Neural progenitor cell (in vitro differentiated cells): Measurements from ENCODE around the gene MDGA2. TPM values are rescaled to one million over a fixed set of nuclear protein-coding genes. Genes with fewer than 3 reads are reported as not detected.

ENCODE experiments used
- DNase-seq: peaks from one replicate; pipeline ENCODE4 v3.0.0-alpha.2; 2016; ENCODE audit warnings: low spot score
- H2AFZ ChIP-seq: fragments of 200-600 bp; sonication (generic); replicated peaks from 2 replicates; pipeline ENCODE4 v1.6.1; 2016; ENCODE audit warnings: antibody characterized with exemption
- H3F3A ChIP-seq: fragments of 200-600 bp; sonication (generic); 2 replicates; pipeline ENCODE4 v1.6.1; 2016; ENCODE audit warnings: antibody characterized with exemption, low read depth
- H3K27ac ChIP-seq: fragments of 200-600 bp; sonication (generic); 2 replicates; pipeline ENCODE4 v1.5.1; 2016; ENCODE audit warnings: mild to moderate bottlenecking
- H3K27me3 ChIP-seq: fragments of 200-600 bp; sonication (generic); 2 replicates; pipeline ENCODE4 v1.6.1; 2016; ENCODE audit warnings: mild to moderate bottlenecking, moderate library complexity
- H3K36me3 ChIP-seq: fragments of 200-600 bp; sonication (generic); 2 replicates; pipeline ENCODE4 v1.5.1; 2016
- H3K4me1 ChIP-seq: fragments of 200-600 bp; sonication (generic); 2 replicates; pipeline ENCODE4 v1.6.1; 2016; ENCODE audit warnings: mixed run types
- H3K4me2 ChIP-seq: fragments of 200-600 bp; sonication (generic); 2 replicates; pipeline ENCODE4 v1.6.1; 2016
- H3K4me3 ChIP-seq: fragments of 200-600 bp; sonication (generic); 2 replicates; pipeline ENCODE4 v1.5.1; 2016
- H3K79me2 ChIP-seq: fragments of 200-600 bp; sonication (generic); 2 replicates; pipeline ENCODE4 v1.6.1; 2016; ENCODE audit warnings: low read depth
- H3K9ac ChIP-seq: fragments of 200-600 bp; sonication (generic); 2 replicates; pipeline ENCODE4 v1.6.1; 2016
- H3K9me3 ChIP-seq: fragments of 200-600 bp; sonication (generic); 2 replicates; pipeline ENCODE4 v1.5.1; 2016; ENCODE audit warnings: low read depth
- H4K20me1 ChIP-seq: fragments of 200-600 bp; sonication (generic); 2 replicates; pipeline ENCODE4 v1.6.1; 2016; ENCODE audit warnings: low read depth
- H3K27ac Mint-ChIP-seq: 3 replicates; pipeline ENCODE4 v1.8.0; 2021; ENCODE audit warnings: mixed read lengths
- H3K27me3 Mint-ChIP-seq: 2 replicates; pipeline ENCODE4 v1.8.0; 2022; ENCODE audit warnings: low read depth, mild to moderate bottlenecking, inconsistent platforms, moderate library complexity, mixed read lengths; ENCODE audit not compliant: insufficient read depth
- H3K36me3 Mint-ChIP-seq: 3 replicates; pipeline ENCODE4 v1.8.0; 2021; ENCODE audit warnings: mixed read lengths
- H3K4me1 Mint-ChIP-seq: 3 replicates; pipeline ENCODE4 v1.8.0; 2021; ENCODE audit warnings: mixed read lengths
- H3K4me3 Mint-ChIP-seq: 3 replicates; pipeline ENCODE4 v1.8.0; 2021; ENCODE audit warnings: mild to moderate bottlenecking, moderate library complexity, mixed read lengths
- H3K9me3 Mint-ChIP-seq: 3 replicates; pipeline ENCODE4 v1.8.0; 2020; ENCODE audit warnings: mixed read lengths
- EZH2 ChIP-seq: fragments of 200-600 bp; sonication (generic); IDR thresholded peaks from 2 replicates; pipeline ENCODE4 v1.6.1; 2017; ENCODE audit warnings: antibody characterized with exemption, mild to moderate bottlenecking, moderate library complexity
- EZH2phosphoT487 ChIP-seq: fragments of 200-600 bp; sonication (generic); IDR thresholded peaks from 2 replicates; pipeline ENCODE4 v1.6.1; 2017; ENCODE audit warnings: antibody characterized with exemption
- total RNA-seq: library from RNA; depleted of rRNA; stranded (reverse); fragments of >200 nt; gene quantifications from 2 replicates; pipeline ENCODE4 v1.2.3, GENCODE V29; 2015; ENCODE audit warnings: low replicate concordance
- TF ChIP-seq, protein P1 (sequence below): fragments of 200-600 bp; sonication (generic); IDR thresholded peaks from 2 replicates; pipeline ENCODE4 v1.5.1; 2017; ENCODE audit warnings: antibody characterized with exemption, mild to moderate bottlenecking

Gene MDGA2
- total RNA-seq, 1 donor from 2014 or later = 1.0 TPM

GRCh38 chr14:47270715-47271114 is 404.7 kb downstream of the MDGA2 start:
- no peak for DNase-seq
- no peak overlapping the region for H3K4me2 ChIP-seq
- no peaks in the 10 kb centered on the region for H3K9me3 ChIP-seq
- peak overlapping the region; percentile 72 for H2AFZ ChIP-seq
- Mint-ChIP-seq H3K4me3 (no peak overlapping the region), H3K4me1 (no peaks in the 10 kb centered on the region), H3K36me3 (no peaks in the 10 kb centered on the region), H3K9me3 (no peaks in the 10 kb centered on the region), H3K27me3 (no peaks in the 10 kb centered on the region), H3K27ac (no peak overlapping the region)
- no peaks in the 10 kb centered on the region for H3K27me3 ChIP-seq
- H3K9ac ChIP-seq = no peak overlapping the region
- H4K20me1 ChIP-seq = no peaks in the 10 kb centered on the region
- H3K4me3 ChIP-seq = no peak overlapping the region
- TF ChIP-seq EZH2 = no peak
- TF ChIP-seq, protein P1, sequence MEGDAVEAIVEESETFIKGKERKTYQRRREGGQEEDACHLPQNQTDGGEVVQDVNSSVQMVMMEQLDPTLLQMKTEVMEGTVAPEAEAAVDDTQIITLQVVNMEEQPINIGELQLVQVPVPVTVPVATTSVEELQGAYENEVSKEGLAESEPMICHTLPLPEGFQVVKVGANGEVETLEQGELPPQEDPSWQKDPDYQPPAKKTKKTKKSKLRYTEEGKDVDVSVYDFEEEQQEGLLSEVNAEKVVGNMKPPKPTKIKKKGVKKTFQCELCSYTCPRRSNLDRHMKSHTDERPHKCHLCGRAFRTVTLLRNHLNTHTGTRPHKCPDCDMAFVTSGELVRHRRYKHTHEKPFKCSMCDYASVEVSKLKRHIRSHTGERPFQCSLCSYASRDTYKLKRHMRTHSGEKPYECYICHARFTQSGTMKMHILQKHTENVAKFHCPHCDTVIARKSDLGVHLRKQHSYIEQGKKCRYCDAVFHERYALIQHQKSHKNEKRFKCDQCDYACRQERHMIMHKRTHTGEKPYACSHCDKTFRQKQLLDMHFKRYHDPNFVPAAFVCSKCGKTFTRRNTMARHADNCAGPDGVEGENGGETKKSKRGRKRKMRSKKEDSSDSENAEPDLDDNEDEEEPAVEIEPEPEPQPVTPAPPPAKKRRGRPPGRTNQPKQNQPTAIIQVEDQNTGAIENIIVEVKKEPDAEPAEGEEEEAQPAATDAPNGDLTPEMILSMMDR = no peak
- TF ChIP-seq EZH2phosphoT487 = no peak
- no peaks in the 10 kb centered on the region for H3K79me2 ChIP-seq
- no peaks in the 10 kb centered on the region for H3K36me3 ChIP-seq
- no peaks in the 10 kb centered on the region for H3F3A ChIP-seq
- H3K4me1 ChIP-seq = no peaks in the 10 kb centered on the region
- H3K27ac ChIP-seq = no peak overlapping the region

- H3K27me3 Mint-ChIP-seq = no peaks in the 10 kb centered on the region
- no peak overlapping the region for H2AFZ ChIP-seq
- H3K9me3 ChIP-seq = no peaks in the 10 kb centered on the region
- H3K27ac Mint-ChIP-seq = no peak overlapping the region
- H3K4me3 ChIP-seq = no peak overlapping the region
- H3K4me1 Mint-ChIP-seq = no peaks in the 10 kb centered on the region
- no peaks in the 10 kb centered on the region for H3K36me3 ChIP-seq
- H3K79me2 ChIP-seq = no peaks in the 10 kb centered on the region
- no peaks in the 10 kb centered on the region for H3K27me3 ChIP-seq
- no peak overlapping the region for H3K27ac ChIP-seq
- TF ChIP-seq, protein P1 = no peak
- TF ChIP-seq EZH2phosphoT487 = no peak
- TF ChIP-seq EZH2 = no peak
- no peaks in the 10 kb centered on the region for H3K9me3 Mint-ChIP-seq
- no peak for DNase-seq
- H3K4me1 ChIP-seq = no peaks in the 10 kb centered on the region
- no peak overlapping the region for H3K4me2 ChIP-seq
- no peaks in the 10 kb centered on the region for H3K36me3 Mint-ChIP-seq
- no peak overlapping the region for H3K4me3 Mint-ChIP-seq
- no peaks in the 10 kb centered on the region for H4K20me1 ChIP-seq
- H3F3A ChIP-seq = no peaks in the 10 kb centered on the region
- no peak overlapping the region for H3K9ac ChIP-seq
Observed at GRCh38 chr14:47269756-47270492, 405.5 kb downstream of the MDGA2 start.

DNA sequence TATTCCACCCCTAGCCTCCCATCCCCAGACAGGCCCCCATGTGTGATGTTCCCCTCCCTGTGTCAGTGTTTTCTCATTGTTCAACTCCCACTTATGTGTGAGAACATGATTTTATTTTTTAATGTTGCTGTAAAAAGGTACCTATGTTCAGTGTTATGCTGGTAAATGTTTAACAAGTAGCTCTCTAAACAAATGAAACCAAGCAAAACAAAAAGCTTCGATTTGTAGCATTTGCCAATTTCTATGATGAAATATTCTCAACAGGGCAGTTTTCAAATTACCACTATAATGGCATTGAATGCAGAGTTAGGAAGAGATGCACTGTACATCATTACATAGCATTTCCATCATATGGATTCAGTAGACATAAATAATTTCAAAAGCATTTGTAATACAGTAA is 410.6 kb downstream of the MDGA2 start:
- Histone ChIP-seq H3K4me2 (no peak overlapping the region), H3K79me2 (no peaks in the 10 kb centered on the region), H3K9ac (no peak overlapping the region), H3K27ac (no peak overlapping the region), H3F3A (no peaks in the 10 kb centered on the region), H3K9me3 (no peaks in the 10 kb centered on the region), H3K4me3 (no peak overlapping the region), H3K4me1 (no peaks in the 10 kb centered on the region), H2AFZ (no peak overlapping the region), H3K36me3 (no peaks in the 10 kb centered on the region), H3K27me3 (no peaks in the 10 kb centered on the region), H4K20me1 (no peaks in the 10 kb centered on the region)
- no peak for DNase-seq
- Mint-ChIP-seq H3K9me3 (no peaks in the 10 kb centered on the region), H3K27ac (no peak overlapping the region), H3K27me3 (no peaks in the 10 kb centered on the region), H3K4me1 (peaks cover 3% of the 10 kb centered on the region), H3K36me3 (no peaks in the 10 kb centered on the region), H3K4me3 (no peak overlapping the region)
- TF ChIP-seq EZH2 = no peak
- TF ChIP-seq, protein P1 = no peak
- TF ChIP-seq EZH2phosphoT487 = no peak
